ENCODE results near the gene PPM1H.
"Not testable (repeated sequence)": the region's sequence is repeated elsewhere in the genome, so short reads cannot be mapped to it uniquely, and the experiment has no call there.

The PPM1H gene

GRCh38 chr12:62767496-62767895 lies 167.5 kb downstream of the PPM1H start:
- DNase-seq (ENCODE audit: low read depth), result peak; percentile 41

GRCh38 chr12:62766496-62766895 lies 168.5 kb downstream of the PPM1H start:
- DNase-seq (ENCODE audit: low read depth), result no peak

- peak; percentile 74 for DNase-seq (ENCODE audit: low read depth)
Observed at GRCh38 chr12:62763861-62764645, 170.9 kb downstream of the PPM1H start.

- no peak for DNase-seq (ENCODE audit: low read depth)
Observed at GRCh38 chr12:62763312-62763711, 171.6 kb downstream of the PPM1H start.

- no peak for DNase-seq (ENCODE audit: low read depth)
Observed at GRCh38 chr12:62762645-62763044, 172.3 kb downstream of the PPM1H start.

- DNase-seq (ENCODE audit: low read depth), result peak; percentile 62
Observed at GRCh38 chr12:62761658-62762057, 173.3 kb downstream of the PPM1H start.

- DNase-seq (ENCODE audit: low read depth), result no peak
Observed at GRCh38 chr12:62760779-62761178, 174.2 kb downstream of the PPM1H start.

GRCh38 chr12:62760341-62760740 lies 174.6 kb downstream of the PPM1H start:
- not testable (repeated sequence) for DNase-seq (ENCODE audit: low read depth)

GRCh38 chr12:62758216-62758615 lies 176.7 kb downstream of the PPM1H start:
- DNase-seq (ENCODE audit: low read depth), result peak; percentile 60

GRCh38 chr12:62757048-62757447 lies 177.9 kb downstream of the PPM1H start:
- DNase-seq (ENCODE audit: low read depth), result no peak

- no peak for DNase-seq (ENCODE audit: low read depth)
Observed at GRCh38 chr12:62754706-62755105, 180.2 kb downstream of the PPM1H start.

GRCh38 chr12:62751810-62752155 lies 183.2 kb downstream of the PPM1H start:
- no peak for DNase-seq (ENCODE audit: low read depth)

- DNase-seq (ENCODE audit: low read depth), result no peak
Observed at GRCh38 chr12:62750941-62751809, 183.8 kb downstream of the PPM1H start.

- no peak for DNase-seq (ENCODE audit: low read depth)
Observed at GRCh38 chr12:62749586-62749985, 185.4 kb downstream of the PPM1H start.

- no peak for DNase-seq (ENCODE audit: low read depth)
Observed at GRCh38 chr12:62748941-62749468, 185.9 kb downstream of the PPM1H start.

- DNase-seq (ENCODE audit: low read depth), result peak; percentile 15
Observed at GRCh38 chr12:62744551-62744950, 190.4 kb downstream of the PPM1H start.

GRCh38 chr12:62739266-62740015 lies 195.5 kb downstream of the PPM1H start:
- no peak for DNase-seq (ENCODE audit: low read depth)

GRCh38 chr12:62738616-62739015 lies 196.3 kb downstream of the PPM1H start:
- DNase-seq (ENCODE audit: low read depth), result no peak

GRCh38 chr12:62738105-62738504 lies 196.8 kb downstream of the PPM1H start:
- DNase-seq (ENCODE audit: low read depth), result peak; percentile 9

GRCh38 chr12:62737615-62738014 lies 197.3 kb downstream of the PPM1H start:
- peak; percentile 65 for DNase-seq (ENCODE audit: low read depth)

- no peak for DNase-seq (ENCODE audit: low read depth)
Observed at GRCh38 chr12:62737188-62737587, 197.8 kb downstream of the PPM1H start.

- DNase-seq (ENCODE audit: low read depth), result no peak
Observed at GRCh38 chr12:62736596-62736995, 198.4 kb downstream of the PPM1H start.

Data from fibroblast of gingiva (primary cell).